NCI-H510A treated with DMSO at 0.1 percent for 48 hours (cell line): Measurements from ENCODE around the gene NAPA.
A peak's percentile ranks its signal among the peaks of the same experiment; 100 is the strongest.
"Not testable (repeated sequence)": the region's sequence is repeated elsewhere in the genome, so short reads cannot be mapped to it uniquely, and the experiment has no call there.

Source experiments
- DNase-seq: peaks from one replicate; lab custom pipeline; 2025; lab: John Stamatoyannopoulos, UW

NAPA gene

GRCh38 chr19:47486220-47486619 lies 28.6 kb downstream of the NAPA start:
- DNase-seq: not testable (repeated sequence)

GRCh38 chr19:47485210-47485609 lies 29.7 kb downstream of the NAPA start:
- no peak for DNase-seq

GRCh38 chr19:47483800-47484690 lies 30.8 kb downstream of the NAPA start, which contains the start of gene KPTN:
KPTN (minus strand) TSS chr19:47484219; CDS start chr19:47484160, 59 bp downstream.
- peak; percentile 85 for DNase-seq

DNA sequence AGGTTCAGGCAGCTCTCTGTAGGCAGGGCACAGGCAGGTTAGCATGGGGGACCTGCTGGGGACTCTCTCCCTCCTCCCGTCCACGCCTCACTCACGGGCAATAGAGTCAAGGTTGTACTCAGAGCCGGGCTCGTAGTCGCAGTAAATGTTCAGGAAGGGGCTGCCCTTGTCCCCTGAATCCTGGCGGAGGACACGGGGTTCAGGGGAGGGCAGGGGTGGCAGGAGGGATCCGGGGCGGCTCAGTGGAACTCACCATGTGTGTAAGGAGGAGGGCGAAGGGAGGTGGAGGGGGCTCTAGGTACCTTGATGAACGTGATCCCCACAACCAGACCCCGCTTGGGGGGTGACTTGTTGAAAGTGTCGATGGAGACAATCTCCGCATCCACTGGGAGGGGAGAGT lies 31.7 kb downstream of the NAPA start:
- DNase-seq: no peak

DNA sequence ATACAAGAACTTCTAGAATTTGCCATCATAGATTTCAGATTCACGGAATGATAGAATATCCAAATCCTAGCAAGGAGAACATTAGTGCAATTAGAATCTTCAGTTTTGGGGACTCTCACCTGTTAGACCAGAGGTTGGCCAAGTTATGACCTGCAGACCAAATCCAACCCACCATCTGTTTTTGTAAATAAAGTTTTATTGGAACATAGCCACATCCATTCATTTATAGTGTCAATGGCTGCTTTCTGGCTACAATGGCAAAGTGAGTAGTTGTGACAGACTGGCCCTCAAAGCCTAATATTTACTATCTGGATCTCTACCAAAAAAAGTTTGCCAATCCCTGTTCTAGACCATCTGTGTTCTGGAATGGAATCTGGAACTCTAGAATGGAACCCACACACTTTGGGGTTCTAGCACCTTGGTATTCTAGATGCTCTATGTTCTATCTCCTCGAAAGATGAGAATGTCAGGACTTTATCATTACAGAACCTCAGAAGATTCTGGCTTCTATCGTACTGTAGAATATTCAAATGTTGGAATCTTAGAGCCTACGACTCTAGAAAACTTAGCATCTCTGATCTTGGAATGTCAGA lies 33.3 kb downstream of the NAPA start:
- DNase-seq: no peak

- no peak for DNase-seq
These were observed 34.2 kb downstream of the NAPA start for GRCh38 chr19:47480658-47481057.

DNA sequence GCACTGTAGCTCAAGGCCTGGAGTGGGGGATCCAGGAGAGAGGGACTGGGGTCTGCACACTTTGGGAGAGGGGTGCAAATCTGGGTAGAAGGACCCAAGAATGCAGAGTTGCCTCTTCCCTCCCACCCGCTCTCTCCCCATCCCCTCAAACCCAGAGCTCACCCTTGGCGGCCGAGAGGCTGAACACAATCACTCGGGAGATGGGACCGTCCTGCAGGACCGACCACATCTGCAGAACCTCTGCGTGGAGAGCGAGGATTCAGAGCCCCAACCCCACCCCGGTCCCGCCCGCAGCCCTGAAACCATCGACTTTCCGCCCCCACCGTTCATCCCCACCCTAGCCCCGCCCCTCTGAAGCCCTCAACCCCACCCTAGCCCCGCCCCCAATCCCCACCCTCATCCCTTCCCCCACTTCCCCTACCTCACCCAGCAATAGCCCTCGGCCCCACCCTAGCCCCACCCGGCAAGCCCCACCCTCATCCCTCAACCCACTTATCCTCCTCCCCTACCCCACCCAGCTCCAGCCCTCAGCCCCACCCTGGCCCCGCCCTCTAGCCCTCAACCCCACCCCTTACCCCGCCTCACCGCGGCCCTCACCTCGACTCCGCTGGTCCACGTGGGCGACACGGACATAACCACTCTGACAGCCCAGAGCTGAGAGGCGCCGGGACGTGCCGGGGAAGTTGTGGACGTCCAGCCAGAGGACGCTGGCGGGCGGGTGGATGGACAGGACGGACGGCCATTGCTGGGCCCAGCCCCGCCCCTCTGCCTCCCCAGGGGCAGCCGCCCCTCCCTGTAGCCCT lies 35.0 kb downstream of the NAPA start:
- no peak for DNase-seq

DNA sequence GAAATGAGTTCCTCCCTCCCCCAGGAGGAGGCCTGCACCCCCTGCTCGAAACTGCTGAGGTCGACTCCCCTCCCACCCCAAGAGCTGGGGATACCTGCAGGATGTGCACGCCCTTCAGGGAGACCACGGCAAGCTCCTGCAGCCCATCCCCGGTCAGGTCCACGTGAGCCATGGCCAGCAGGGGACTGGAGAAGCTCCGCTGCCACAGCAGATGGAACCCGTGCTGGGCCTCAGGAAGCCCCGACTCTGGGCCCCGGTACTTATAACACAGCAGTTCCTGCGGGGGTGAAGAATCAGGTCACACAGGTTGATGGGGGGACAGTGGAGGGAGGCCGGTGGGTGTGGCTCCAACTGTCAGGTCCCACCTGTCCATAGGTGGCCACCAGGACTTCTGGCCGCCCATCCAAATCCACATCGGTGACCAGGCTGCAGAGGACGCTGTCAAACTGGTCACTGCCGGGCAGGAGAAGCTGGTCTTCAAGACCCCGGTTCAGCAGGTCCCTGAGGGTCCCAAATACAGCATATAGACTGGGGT lies 38.4 kb downstream of the NAPA start:
- no peak for DNase-seq

- DNase-seq: no peak
These were observed 39.4 kb downstream of the NAPA start for GRCh38 chr19:47475465-47475864.

GRCh38 chr19:47473336-47473735 lies 41.5 kb downstream of the NAPA start:
- DNase-seq: no peak

DNA sequence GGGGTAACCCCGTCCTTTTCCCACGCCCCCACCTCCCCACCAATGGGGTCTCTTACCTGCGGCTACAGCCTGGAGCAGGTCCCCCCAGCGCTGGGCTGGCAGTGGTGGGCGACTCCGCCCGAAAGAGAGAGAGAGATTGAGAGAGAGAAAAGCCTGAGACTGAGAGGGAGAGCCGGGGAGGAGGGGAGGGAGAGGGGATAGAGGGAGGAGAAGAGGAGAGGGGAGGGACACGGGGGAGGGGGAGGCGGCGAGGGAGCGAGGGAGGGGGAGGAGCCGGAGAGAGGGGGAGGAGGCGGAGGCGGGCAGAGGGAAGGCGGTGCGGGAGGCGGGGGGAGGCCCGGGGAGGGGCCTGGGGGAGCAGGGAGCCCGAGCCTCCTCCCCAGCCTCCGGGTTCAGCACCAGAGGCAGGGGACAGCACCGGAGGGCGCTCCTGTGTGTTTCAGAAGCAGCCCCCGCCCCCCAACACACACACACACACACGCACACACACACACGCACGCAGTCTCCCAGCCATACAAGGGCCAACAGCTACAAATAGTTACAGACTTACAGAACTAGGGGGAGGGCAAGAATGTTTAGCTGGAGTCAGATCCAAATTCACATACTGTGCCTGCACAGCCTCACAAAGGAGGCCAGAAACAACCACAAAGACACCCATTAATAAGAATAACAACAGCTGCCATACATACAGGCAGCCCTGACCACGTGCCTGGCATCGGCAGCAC lies 43.0 kb downstream of the NAPA start, which contains the start of gene SLC8A2:
SLC8A2 (minus strand) TSS at position 161 of the 725 bp plus-strand sequence. CDS start 5,490 bp downstream, outside the sequence.
- peak; percentile 61 for DNase-seq

DNA sequence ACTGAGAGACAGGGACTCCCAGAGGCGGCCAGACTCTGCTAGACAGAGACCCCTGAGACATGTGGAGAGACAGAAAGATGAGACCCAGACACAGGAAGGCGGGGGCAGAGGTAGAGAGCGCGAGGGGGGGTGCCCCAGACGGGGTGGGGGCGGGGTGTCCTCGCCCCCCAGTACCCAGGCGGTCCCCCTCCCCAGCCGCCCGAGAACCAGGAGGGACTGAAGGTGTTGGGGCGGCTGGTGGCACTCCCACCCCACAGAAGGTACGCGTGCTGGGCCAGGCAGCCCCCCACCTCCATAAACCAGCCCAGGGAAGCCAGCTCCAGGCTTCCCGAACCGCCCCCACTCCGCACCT lies 43.5 kb downstream of the NAPA start:
- DNase-seq: no peak

- DNase-seq: no peak
These were observed 44.2 kb downstream of the NAPA start for GRCh38 chr19:47470447-47471195.

DNA sequence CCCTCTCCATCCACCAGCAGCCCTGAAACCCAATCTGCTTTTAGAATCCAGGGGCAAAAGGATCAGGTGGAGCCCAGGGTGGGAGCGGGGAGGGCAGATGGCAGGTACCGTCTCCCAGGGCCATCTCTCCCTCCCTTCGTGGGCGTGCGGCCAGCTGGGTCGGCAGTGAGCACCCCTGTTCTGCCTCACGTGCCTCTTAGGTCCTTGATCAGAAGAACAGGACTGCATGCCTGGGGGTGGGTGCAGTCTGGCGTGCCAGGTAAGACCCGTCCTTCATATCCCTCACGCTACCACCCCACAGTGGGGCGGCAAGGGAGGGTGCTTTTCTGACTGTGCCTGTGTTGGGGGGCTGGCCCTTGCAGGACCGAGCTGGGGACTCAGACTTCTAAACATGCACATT lies 45.1 kb downstream of the NAPA start:
- no peak for DNase-seq

GRCh38 chr19:47469363-47469700 lies 45.5 kb downstream of the NAPA start:
- DNase-seq: no peak

DNA sequence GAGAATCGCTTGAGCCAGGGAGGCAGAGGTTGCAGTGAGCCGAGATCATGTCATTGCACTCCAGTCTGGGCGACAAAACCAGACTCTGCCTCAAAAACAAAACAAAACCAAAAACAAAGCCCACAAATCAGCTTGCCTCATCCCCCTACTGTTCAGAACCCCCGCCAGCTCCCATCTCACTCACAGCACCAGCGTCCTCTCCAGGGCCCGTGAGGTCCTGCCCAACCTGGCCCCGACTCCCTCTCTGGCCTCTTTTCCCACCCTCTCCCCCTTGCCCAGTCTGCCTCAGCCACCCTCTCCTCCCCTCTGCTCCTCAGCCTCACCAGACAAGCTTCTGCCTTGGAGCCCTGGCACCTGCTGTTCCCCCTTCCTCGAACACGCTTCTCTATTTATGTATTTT lies 46.9 kb downstream of the NAPA start:
- no peak for DNase-seq

- no peak for DNase-seq
These were observed 48.9 kb downstream of the NAPA start for GRCh38 chr19:47465957-47466356.

- no peak for DNase-seq
These were observed 50.0 kb downstream of the NAPA start for GRCh38 chr19:47464675-47465419.

GRCh38 chr19:47461876-47462275 lies 53.0 kb downstream of the NAPA start:
- DNase-seq: no peak

DNA sequence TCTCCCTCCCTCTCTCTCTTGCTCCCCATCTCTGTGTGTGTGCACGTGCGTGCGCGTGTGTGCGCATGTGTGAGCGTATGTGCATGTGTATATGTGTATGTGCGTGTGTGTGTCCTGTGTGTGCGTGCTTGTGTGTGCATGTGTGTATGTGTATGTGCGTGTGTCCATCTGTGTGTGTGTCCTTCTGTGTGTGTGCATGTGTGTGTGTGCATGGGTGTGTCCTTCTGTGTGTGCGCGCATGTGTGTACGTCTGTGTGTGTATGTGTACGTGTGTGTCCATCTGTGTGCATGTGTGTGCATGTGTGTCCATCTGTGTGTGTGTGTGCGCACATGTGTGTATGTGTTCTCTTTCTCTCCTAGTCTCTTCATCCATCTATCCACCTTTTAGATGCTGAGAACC lies 55.4 kb downstream of the NAPA start:
- no peak for DNase-seq
